OCI-LY1 (cell line): ENCODE data around the gene METTL8.
A peak's percentile ranks its signal among the peaks of the same experiment; 100 is the strongest.

Experiments
- H2AFZ ChIP-seq: fragments of 200-600 bp; sonication (generic), shearing (Covaris generic); 2 replicates; pipeline ENCODE4 v1.6.0; 2014; ENCODE audit warnings: antibody characterized with exemption, mild to moderate bottlenecking, low read length
- H3F3A ChIP-seq: fragments of 200-600 bp; sonication (generic), shearing (Covaris generic); 2 replicates; pipeline ENCODE4 v1.6.0; 2014; ENCODE audit warnings: mild to moderate bottlenecking, antibody characterized with exemption, low read length, moderate library complexity; ENCODE audit not compliant: insufficient read depth
- H3K27ac ChIP-seq: fragments of 200-600 bp; sonication (generic); 2 replicates; pipeline ENCODE4 v1.5.1; 2014; ENCODE audit warnings: low read length, mixed run types, mild to moderate bottlenecking, low read depth; ENCODE audit not compliant: poor library complexity, severe bottlenecking
- H3K27me3 ChIP-seq: fragments of 200-600 bp; sonication (generic); 2 replicates; pipeline ENCODE4 v1.6.0; 2014; ENCODE audit warnings: antibody characterized with exemption, mild to moderate bottlenecking, low read length, moderate library complexity; ENCODE audit not compliant: insufficient read depth
- H3K36me3 ChIP-seq: fragments of 200-600 bp; sonication (generic); 2 replicates; pipeline ENCODE4 v1.6.1; 2014; ENCODE audit warnings: mild to moderate bottlenecking, antibody characterized with exemption, low read length, moderate library complexity, mixed read lengths; ENCODE audit not compliant: insufficient read depth
- H3K4me1 ChIP-seq: fragments of 200-600 bp; sonication (generic); 2 replicates; pipeline ENCODE4 v1.5.1; 2014; ENCODE audit warnings: mild to moderate bottlenecking, low read length, moderate library complexity; ENCODE audit not compliant: insufficient read depth, severe bottlenecking
- H3K4me2 ChIP-seq: fragments of 200-600 bp; sonication (generic), shearing (Covaris generic); 2 replicates; pipeline ENCODE4 v1.6.1; 2014; ENCODE audit warnings: low read length
- H3K4me3 ChIP-seq: fragments of 200-600 bp; sonication (generic); 2 replicates; pipeline ENCODE4 v1.5.1; 2014; ENCODE audit warnings: low read length, low read depth, mild to moderate bottlenecking, mixed read lengths; ENCODE audit not compliant: poor library complexity, severe bottlenecking
- H3K79me2 ChIP-seq: fragments of 200-600 bp; shearing (Covaris generic); 2 replicates; pipeline ENCODE4 v1.6.1; 2016; ENCODE audit warnings: mixed run types, low read length, mixed read lengths; ENCODE audit not compliant: insufficient read depth
- H3K9ac ChIP-seq: fragments of 200-600 bp; sonication (generic), shearing (Covaris generic); 2 replicates; pipeline ENCODE4 v1.6.1; 2014; ENCODE audit warnings: mild to moderate bottlenecking, low read length, mixed read lengths
- H3K9me2 ChIP-seq: fragments of 200-600 bp; sonication (generic), shearing (Covaris generic); 2 replicates; pipeline ENCODE4 v1.6.1; 2014; ENCODE audit warnings: low read depth, mild to moderate bottlenecking, low read length, mixed read lengths
- H3K9me3 ChIP-seq: fragments of 200-600 bp; shearing (Covaris generic); 2 replicates; pipeline ENCODE4 v1.6.1; 2014; ENCODE audit warnings: low read length, mixed read lengths
- H4K20me1 ChIP-seq: fragments of 200-600 bp; sonication (generic), shearing (Covaris generic); 2 replicates; pipeline ENCODE4 v1.6.0; 2016; ENCODE audit warnings: mild to moderate bottlenecking, low read length; ENCODE audit not compliant: insufficient read depth
- EZH2 ChIP-seq: fragments of 200-600 bp; sonication (generic), shearing (Covaris generic); IDR thresholded peaks from 2 replicates; pipeline ENCODE4 v1.8.0; 2017; ENCODE audit warnings: borderline replicate concordance, mixed run types, mild to moderate bottlenecking, antibody characterized with exemption, low read length, moderate library complexity, mixed read lengths
- TF ChIP-seq, protein P1 (sequence below): fragments of 200-600 bp; sonication (generic), shearing (Covaris generic); IDR thresholded peaks from 2 replicates; pipeline ENCODE4 v1.5.1; 2017; ENCODE audit warnings: mild to moderate bottlenecking, antibody characterized with exemption, low read length, moderate library complexity, mixed read lengths

Gene METTL8

GRCh38 chr2:171405546-171405945, 28.2 kb downstream of the METTL8 start:
- H3K9me3 ChIP-seq, result peaks cover 13% of the 10 kb centered on the region
- peak overlapping the region; percentile 67 for H3K27ac ChIP-seq
- H4K20me1 ChIP-seq, result no peaks in the 10 kb centered on the region
- peaks cover 21% of the 10 kb centered on the region for H3K4me1 ChIP-seq
- H3K79me2 ChIP-seq, result peaks cover 11% of the 10 kb centered on the region; the same call in 1 of the 2 replicates
- H3K4me2 ChIP-seq, result no peak overlapping the region
- TF ChIP-seq, protein P1, sequence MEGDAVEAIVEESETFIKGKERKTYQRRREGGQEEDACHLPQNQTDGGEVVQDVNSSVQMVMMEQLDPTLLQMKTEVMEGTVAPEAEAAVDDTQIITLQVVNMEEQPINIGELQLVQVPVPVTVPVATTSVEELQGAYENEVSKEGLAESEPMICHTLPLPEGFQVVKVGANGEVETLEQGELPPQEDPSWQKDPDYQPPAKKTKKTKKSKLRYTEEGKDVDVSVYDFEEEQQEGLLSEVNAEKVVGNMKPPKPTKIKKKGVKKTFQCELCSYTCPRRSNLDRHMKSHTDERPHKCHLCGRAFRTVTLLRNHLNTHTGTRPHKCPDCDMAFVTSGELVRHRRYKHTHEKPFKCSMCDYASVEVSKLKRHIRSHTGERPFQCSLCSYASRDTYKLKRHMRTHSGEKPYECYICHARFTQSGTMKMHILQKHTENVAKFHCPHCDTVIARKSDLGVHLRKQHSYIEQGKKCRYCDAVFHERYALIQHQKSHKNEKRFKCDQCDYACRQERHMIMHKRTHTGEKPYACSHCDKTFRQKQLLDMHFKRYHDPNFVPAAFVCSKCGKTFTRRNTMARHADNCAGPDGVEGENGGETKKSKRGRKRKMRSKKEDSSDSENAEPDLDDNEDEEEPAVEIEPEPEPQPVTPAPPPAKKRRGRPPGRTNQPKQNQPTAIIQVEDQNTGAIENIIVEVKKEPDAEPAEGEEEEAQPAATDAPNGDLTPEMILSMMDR, result no peak
- no peak for TF ChIP-seq EZH2
- peaks cover 10% of the 10 kb centered on the region; the same call in 1 of the 2 replicates for H3K36me3 ChIP-seq
- no peak overlapping the region for H3K9ac ChIP-seq
- no peaks in the 10 kb centered on the region for H3K27me3 ChIP-seq
- no peak overlapping the region for H2AFZ ChIP-seq
- no peak overlapping the region for H3K4me3 ChIP-seq
- H3F3A ChIP-seq, result no peaks in the 10 kb centered on the region; the same call in 1 of the 2 replicates
- H3K9me2 ChIP-seq, result no peaks in the 10 kb centered on the region

GRCh38 chr2:171404719-171405118, 29.1 kb downstream of the METTL8 start:
- Histone ChIP-seq H3K27ac (no peak overlapping the region), H3K4me2 (no peak overlapping the region), H3K9me3 (peaks cover 13% of the 10 kb centered on the region), H3F3A (no peaks in the 10 kb centered on the region; the same call in 1 of the 2 replicates), H4K20me1 (no peaks in the 10 kb centered on the region), H3K27me3 (no peaks in the 10 kb centered on the region), H3K9me2 (no peaks in the 10 kb centered on the region), H3K9ac (no peak overlapping the region), H3K4me1 (peaks cover 21% of the 10 kb centered on the region), H3K79me2 (0 out of 2 replicates have a peak, but pooled peaks cover 4% of the 10 kb centered on the region), H3K36me3 (peaks cover 10% of the 10 kb centered on the region; the same call in 1 of the 2 replicates), H2AFZ (no peak overlapping the region), H3K4me3 (no peak overlapping the region)
- TF ChIP-seq EZH2, result no peak
- TF ChIP-seq, protein P1, result no peak

DNA sequence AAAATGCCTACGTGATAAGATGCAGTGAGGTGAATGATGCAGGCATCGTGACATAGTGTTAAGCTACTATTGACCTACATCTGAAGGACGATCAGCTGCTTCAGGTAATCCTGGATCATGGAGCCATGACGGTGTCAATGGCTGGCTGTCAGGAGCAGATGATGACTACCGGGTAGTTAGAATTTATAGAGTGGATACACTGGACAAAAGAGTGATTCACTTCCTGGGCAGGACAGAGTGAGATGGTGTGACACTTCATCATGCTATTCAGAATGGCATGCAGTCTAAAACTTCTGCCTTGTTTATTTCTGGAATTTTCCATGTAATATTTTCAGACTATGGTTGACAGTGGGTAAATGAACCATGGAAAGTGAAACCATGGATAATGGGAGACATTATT, 29.5 kb downstream of the METTL8 start:
- Histone ChIP-seq H3K27me3 (no peaks in the 10 kb centered on the region), H3K4me1 (peaks cover 21% of the 10 kb centered on the region), H2AFZ (no peak overlapping the region), H3K4me2 (no peak overlapping the region), H3K27ac (no peak overlapping the region), H3K9me2 (no peaks in the 10 kb centered on the region), H3K79me2 (0 out of 2 replicates have a peak, but pooled peaks cover 4% of the 10 kb centered on the region), H3K9me3 (peaks cover 13% of the 10 kb centered on the region), H3K9ac (no peak overlapping the region), H4K20me1 (no peaks in the 10 kb centered on the region), H3K36me3 (peaks cover 10% of the 10 kb centered on the region; the same call in 1 of the 2 replicates), H3F3A (no peaks in the 10 kb centered on the region; the same call in 1 of the 2 replicates), H3K4me3 (no peak overlapping the region)
- no peak for TF ChIP-seq EZH2
- TF ChIP-seq, protein P1, result no peak
